Measurements from ENCODE around the gene GAL.

DNA sequence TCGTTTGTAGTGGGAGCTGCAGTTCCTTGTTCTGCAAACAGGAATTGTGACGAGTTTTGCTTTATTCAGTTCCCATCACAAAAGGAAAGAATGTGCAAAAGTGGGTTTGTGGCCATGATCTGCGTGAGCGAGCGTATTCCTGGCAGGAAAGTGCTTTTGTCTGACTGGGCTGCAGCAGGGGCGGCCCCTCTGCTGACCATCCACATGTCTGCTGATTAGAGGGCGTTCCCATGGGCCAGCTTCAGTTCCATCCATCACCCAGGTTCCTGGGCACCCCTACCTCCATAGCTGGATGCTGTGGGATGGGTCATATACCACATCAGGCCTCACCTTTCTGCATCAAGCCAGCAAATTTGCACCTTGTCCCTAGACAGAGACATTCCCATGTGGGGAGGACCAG, 28.9 kb upstream of the GAL start:
- TF ChIP-seq, protein P1, sequence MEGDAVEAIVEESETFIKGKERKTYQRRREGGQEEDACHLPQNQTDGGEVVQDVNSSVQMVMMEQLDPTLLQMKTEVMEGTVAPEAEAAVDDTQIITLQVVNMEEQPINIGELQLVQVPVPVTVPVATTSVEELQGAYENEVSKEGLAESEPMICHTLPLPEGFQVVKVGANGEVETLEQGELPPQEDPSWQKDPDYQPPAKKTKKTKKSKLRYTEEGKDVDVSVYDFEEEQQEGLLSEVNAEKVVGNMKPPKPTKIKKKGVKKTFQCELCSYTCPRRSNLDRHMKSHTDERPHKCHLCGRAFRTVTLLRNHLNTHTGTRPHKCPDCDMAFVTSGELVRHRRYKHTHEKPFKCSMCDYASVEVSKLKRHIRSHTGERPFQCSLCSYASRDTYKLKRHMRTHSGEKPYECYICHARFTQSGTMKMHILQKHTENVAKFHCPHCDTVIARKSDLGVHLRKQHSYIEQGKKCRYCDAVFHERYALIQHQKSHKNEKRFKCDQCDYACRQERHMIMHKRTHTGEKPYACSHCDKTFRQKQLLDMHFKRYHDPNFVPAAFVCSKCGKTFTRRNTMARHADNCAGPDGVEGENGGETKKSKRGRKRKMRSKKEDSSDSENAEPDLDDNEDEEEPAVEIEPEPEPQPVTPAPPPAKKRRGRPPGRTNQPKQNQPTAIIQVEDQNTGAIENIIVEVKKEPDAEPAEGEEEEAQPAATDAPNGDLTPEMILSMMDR (IDR thresholded peaks at IDR 0.05) = no peak
- TF ChIP-seq EP300 (IDR thresholded peaks at IDR 0.05) = no peak
- TF ChIP-seq POLR2A (IDR thresholded peaks at IDR 0.05) = no peak
- TF ChIP-seq POLR2AphosphoS5 (IDR thresholded peaks at IDR 0.05) = no peak

Data from gastroesophageal sphincter (tissue), 3 donors.